ENCODE results near the gene TP53RK.

TP53RK gene

DNA sequence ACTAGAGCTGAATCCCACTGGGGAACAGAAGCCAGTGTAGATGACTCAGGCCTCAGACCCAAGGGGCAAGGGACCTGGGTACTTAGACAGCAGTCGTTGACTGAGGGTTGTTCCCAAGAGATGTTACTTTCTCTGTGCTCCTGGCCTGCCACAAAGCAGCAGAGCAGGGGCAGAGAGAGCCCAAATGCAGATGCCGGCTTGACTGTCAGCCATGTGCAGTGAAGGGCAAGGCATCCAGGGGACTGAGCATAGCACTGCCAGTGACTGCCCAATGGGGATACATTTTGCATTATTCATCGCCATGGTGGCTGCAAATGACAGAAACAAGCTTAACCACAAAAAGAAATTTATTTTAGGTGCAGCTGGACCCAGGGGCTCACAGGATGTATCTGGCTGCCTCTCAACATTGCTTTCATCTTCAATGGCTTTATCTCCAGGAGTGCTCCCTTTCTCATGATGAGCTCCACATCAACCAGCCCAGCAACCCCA, 7.6 kb upstream of the TP53RK start:
- DNase-seq (ENCODE audit: low spot score), result no peak
- TF ChIP-seq, protein P1, sequence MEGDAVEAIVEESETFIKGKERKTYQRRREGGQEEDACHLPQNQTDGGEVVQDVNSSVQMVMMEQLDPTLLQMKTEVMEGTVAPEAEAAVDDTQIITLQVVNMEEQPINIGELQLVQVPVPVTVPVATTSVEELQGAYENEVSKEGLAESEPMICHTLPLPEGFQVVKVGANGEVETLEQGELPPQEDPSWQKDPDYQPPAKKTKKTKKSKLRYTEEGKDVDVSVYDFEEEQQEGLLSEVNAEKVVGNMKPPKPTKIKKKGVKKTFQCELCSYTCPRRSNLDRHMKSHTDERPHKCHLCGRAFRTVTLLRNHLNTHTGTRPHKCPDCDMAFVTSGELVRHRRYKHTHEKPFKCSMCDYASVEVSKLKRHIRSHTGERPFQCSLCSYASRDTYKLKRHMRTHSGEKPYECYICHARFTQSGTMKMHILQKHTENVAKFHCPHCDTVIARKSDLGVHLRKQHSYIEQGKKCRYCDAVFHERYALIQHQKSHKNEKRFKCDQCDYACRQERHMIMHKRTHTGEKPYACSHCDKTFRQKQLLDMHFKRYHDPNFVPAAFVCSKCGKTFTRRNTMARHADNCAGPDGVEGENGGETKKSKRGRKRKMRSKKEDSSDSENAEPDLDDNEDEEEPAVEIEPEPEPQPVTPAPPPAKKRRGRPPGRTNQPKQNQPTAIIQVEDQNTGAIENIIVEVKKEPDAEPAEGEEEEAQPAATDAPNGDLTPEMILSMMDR (conservative IDR thresholded peaks at IDR 0.05; ENCODE audit: low read depth), result no peak
- CTCF ChIA-PET, result interaction anchor here (0.8 kb wide), 1 partner anchor 1658 kb away, joined by 4 read pairs; no protein-coding TSS in a partner anchor
- POLR2A ChIA-PET (ENCODE audit: low non-redundant PET), result no interaction called here
- no peak overlapping the region for H3K27ac ChIP-seq

DNA sequence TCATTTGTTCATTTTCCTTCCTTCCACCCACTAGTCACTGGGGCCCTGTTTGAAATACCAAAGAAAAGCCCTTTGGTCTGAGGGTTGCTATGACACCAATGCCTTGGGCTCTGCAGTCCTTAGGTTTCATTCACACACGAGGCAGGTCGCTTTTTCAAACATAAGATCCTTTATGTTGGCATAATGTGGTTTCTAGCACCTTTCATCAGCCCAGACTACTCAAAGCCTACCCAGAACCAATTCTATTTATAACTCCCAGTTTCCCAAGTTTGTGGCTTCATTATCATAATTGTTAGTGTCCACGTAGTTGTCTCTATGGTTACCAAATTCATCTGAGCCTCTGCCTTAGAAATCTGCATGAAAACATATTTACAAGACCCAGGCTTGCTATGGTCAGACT, 6.6 kb upstream of the TP53RK start:
- no peak for DNase-seq (ENCODE audit: low spot score)
- POLR2A ChIA-PET (ENCODE audit: low non-redundant PET), result no interaction called here
- TF ChIP-seq, protein P1 (conservative IDR thresholded peaks at IDR 0.05; ENCODE audit: low read depth), result no peak
- H3K27ac ChIP-seq, result no peak overlapping the region
- CTCF ChIA-PET, result interaction anchor here (0.6 kb wide), 1 partner anchor 266 kb away, joined by 3 read pairs; no protein-coding TSS in a partner anchor

GRCh38 chr20:46694484-46694883, 5.2 kb upstream of the TP53RK start:
- H3K27ac ChIP-seq, result no peak overlapping the region
- DNase-seq (ENCODE audit: low spot score), result peak; percentile 63
- TF ChIP-seq, protein P1 (conservative IDR thresholded peaks at IDR 0.05; ENCODE audit: low read depth), result no peak
- POLR2A ChIA-PET (ENCODE audit: low non-redundant PET), result interaction anchor here (0.6 kb wide), 1 partner anchor 184 kb away, joined by 3 read pairs; no protein-coding TSS in a partner anchor
- CTCF ChIA-PET, result interaction anchor here (2.0 kb wide), 1 partner anchor 13 kb away, joined by 5 read pairs; no protein-coding TSS in a partner anchor

GRCh38 chr20:46691196-46691595, 2.0 kb upstream of the TP53RK start:
- no peak overlapping the region for H3K27ac ChIP-seq
- ChIA-PET CTCF (no interaction called here), POLR2A (ENCODE audit: low non-redundant PET) (no interaction called here)
- DNase-seq (ENCODE audit: low spot score), result no peak
- TF ChIP-seq, protein P1 (conservative IDR thresholded peaks at IDR 0.05; ENCODE audit: low read depth), result no peak

DNA sequence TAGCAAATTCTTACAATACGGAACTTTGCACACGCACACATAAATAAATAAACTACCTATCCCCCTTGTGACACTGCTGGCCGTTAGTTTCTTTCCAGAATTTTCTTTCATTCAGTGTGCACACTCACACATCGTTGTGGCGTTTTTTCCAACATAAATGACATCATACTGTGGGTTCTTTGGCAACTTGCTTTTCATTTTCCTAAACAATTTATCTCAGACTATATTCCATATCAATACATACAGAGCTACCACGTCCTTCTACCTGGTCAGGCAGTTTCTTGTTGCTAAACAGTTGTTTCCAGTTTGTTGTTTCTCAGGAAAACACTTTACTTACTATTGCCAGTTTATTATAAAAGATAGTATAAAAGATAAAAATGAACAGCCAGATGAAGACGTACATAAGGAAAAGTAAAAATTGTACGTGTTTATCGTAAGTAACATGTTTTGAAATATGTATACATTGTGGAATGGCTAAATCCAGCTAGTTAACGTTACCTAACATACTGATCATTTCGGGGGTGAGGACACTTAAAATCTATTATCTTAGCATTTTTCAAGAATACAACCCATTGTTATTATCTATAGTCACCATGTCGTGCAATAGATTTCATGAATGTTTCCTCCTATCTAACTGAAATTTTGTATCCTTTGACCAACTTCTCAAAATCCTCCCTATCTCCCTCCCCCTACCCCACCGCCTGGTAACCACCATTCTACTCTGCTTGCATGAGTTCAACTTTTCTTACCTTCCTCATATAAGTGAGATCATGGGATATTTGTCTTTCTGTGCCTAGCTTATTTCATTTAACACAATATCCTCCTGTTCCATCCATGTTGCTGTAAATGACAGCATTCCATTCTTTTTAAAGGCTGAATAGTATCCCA, 1.2 kb upstream of the TP53RK start:
- TF ChIP-seq, protein P1 (conservative IDR thresholded peaks at IDR 0.05; ENCODE audit: low read depth), result no peak
- ChIA-PET CTCF (no interaction called here), POLR2A (ENCODE audit: low non-redundant PET) (no interaction called here)
- H3K27ac ChIP-seq, result no peak overlapping the region
- no peak for DNase-seq (ENCODE audit: low spot score)

DNA sequence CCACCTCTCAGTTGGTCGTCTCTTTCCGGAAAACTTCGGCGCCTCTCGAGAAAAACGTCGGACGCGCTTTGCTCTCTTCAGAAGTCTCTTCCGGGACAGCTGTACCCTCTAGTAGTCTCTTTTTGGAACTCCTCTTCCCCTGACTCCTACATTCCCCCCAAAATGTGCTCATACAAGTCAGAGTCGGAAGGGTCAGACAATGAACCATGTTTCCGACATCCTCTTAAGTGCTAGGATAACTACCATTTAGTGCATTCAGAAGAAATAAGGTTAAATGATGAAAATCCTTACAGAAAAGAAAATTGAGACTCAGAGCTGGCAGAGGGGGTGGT, 476 bp upstream of the TP53RK start:
- no peak for DNase-seq (ENCODE audit: low spot score)
- ChIA-PET CTCF (interaction anchor here (0.7 kb wide), 1 partner anchor 49 kb away, joined by 4 read pairs; no protein-coding TSS in a partner anchor), POLR2A (ENCODE audit: low non-redundant PET) (interaction anchor here (0.7 kb wide), 1 partner anchor 16 kb away, joined by 3 read pairs; no protein-coding TSS in a partner anchor)
- H3K27ac ChIP-seq, result peak overlapping the region; percentile 96
- TF ChIP-seq, protein P1 (conservative IDR thresholded peaks at IDR 0.05; ENCODE audit: low read depth), result no peak
